GM12878 (cell line): ENCODE data around the gene MYLIP. TPM values are rescaled to one million over a fixed set of nuclear protein-coding genes. Genes with fewer than 3 reads are reported as not detected.

Source experiments
- ATAC-seq: fragments of 200-7000 bp; cut with Tn5 transposase; 3 replicates; pipeline ENCODE4 v1.9.1; 2020; ENCODE audit warnings: mild to moderate bottlenecking, moderate library complexity
- BruUV-seq: library from RNA; stranded (reverse); fragments of 400-500 nt; replicated peaks from 2 replicates; lab custom pipeline; 2021; lab: Mats Ljungman, UMichigan
- CTCF ChIA-PET: fragments of 300-600 bp; sonication (Branson Sonifier 250); formaldehyde crosslinking; extraction: SDS; loops from one replicate; lab custom pipeline; 2021; ENCODE audit warnings: inconsistent platforms; lab: Yijun Ruan, JAX
- POLR2A ChIA-PET: fragments of 350-600 bp; formaldehyde crosslinking; extraction: SDS; loops from one replicate; lab custom pipeline; 2021; ENCODE audit warnings: inconsistent platforms; lab: Charles Lee
- RAD21 ChIA-PET: fragments of 300-600 bp; sonication (Branson Sonifier 250); formaldehyde crosslinking; loops from one replicate; lab custom pipeline; 2023; ENCODE audit warnings: antibody characterized with exemption; ENCODE audit not compliant: unreplicated experiment; lab: Charles Lee
- SMC1A ChIA-PET: fragments of 300-600 bp; sonication (Branson Sonifier 250); formaldehyde crosslinking; loops from one replicate; lab custom pipeline; 2023; ENCODE audit not compliant: unreplicated experiment, uncharacterized antibody; lab: Charles Lee
- DNase-seq: peaks from one replicate; pipeline ENCODE4 v3.0.0-alpha.2; 2011; ENCODE audit warnings: low read depth, low spot score
- FAIRE-seq: peaks from 3 replicates; lab custom pipeline; 2011; peaks lifted over from hg19 to GRCh38; lab: Jason Lieb, UNC
- H2AFZ ChIP-seq: 2 replicates; pipeline ENCODE4 v1.6.0; 2011; ENCODE audit warnings: low read depth, low read length, control low read depth; ENCODE audit not compliant: control insufficient read depth
- H3K27ac ChIP-seq: 2 replicates; pipeline ENCODE4 v1.5.1; 2011; ENCODE audit warnings: control low read depth; ENCODE audit not compliant: control insufficient read depth, insufficient read depth
- H3K27me3 ChIP-seq, 2 experiments: replicated peaks in 1 of 2; 2 replicates each; pipeline versions ENCODE4 v1.6.0 to v1.6.1; 2011; ENCODE audit warnings: low read length in 1 of 2; ENCODE audit not compliant: control insufficient read depth in 2 of 2, insufficient read depth in 2 of 2
- H3K36me3 ChIP-seq, 2 experiments: 2 replicates each; pipeline ENCODE4 v1.5.1; 2011; ENCODE audit warnings: low read length in 1 of 2; ENCODE audit not compliant: control insufficient read depth in 2 of 2, insufficient read depth in 2 of 2
- H3K4me1 ChIP-seq: 2 replicates; pipeline ENCODE4 v1.6.1; 2011; ENCODE audit warnings: mild to moderate bottlenecking, low read length, moderate library complexity, mixed read lengths; ENCODE audit not compliant: control insufficient read depth, insufficient read depth
- H3K4me2 ChIP-seq: 2 replicates; pipeline ENCODE4 v1.6.0; 2011; ENCODE audit warnings: control low read depth; ENCODE audit not compliant: control insufficient read depth, insufficient read depth
- H3K4me3 ChIP-seq: fragments of 200-600 bp; sonication (generic); 2 replicates; pipeline ENCODE4 v1.5.1; 2016
- H3K79me2 ChIP-seq: 2 replicates; pipeline ENCODE4 v1.6.0; 2011; ENCODE audit warnings: low read length; ENCODE audit not compliant: control insufficient read depth, insufficient read depth
- H3K9ac ChIP-seq: 2 replicates; pipeline ENCODE4 v1.8.0; 2011; ENCODE audit warnings: low read length, control low read depth, mixed read lengths; ENCODE audit not compliant: control insufficient read depth, insufficient read depth
- H3K9me3 ChIP-seq: replicated peaks from 3 replicates; pipeline ENCODE4 v1.5.1; 2011; ENCODE audit warnings: mild to moderate bottlenecking, low read length; ENCODE audit not compliant: control insufficient read depth, insufficient read depth
- H4K20me1 ChIP-seq: 2 replicates; pipeline ENCODE4 v1.6.0; 2011; ENCODE audit not compliant: control insufficient read depth, insufficient read depth
- CHD4 ChIP-seq: fragments of 200-600 bp; sonication (generic); IDR thresholded peaks from 2 replicates; pipeline ENCODE4 v1.6.1; 2016; ENCODE audit warnings: mild to moderate bottlenecking
- ESRRA ChIP-seq: IDR thresholded peaks from 2 replicates; pipeline ENCODE4 v1.6.1; 2012; ENCODE audit warnings: mild to moderate bottlenecking, low read length, improper control_type of control experiment
- EZH2 ChIP-seq: IDR thresholded peaks from 2 replicates; pipeline ENCODE4 v1.6.1; 2012; ENCODE audit warnings: low read depth, mild to moderate bottlenecking, control low read depth, inconsistent platforms, low read length, borderline replicate concordance; ENCODE audit not compliant: control insufficient read depth
- FOXK2 ChIP-seq: fragments of 450-650 bp; IDR thresholded peaks from 2 replicates; pipeline ENCODE4 v1.6.1; 2017; ENCODE audit warnings: mild to moderate bottlenecking, moderate library complexity
- FOXM1 ChIP-seq: IDR thresholded peaks from 2 replicates; pipeline ENCODE4 v1.6.1; 2012; ENCODE audit warnings: low read depth, mild to moderate bottlenecking, inconsistent platforms, low read length, moderate library complexity
- HDAC2 ChIP-seq: fragments of 200-600 bp; sonication (generic); IDR thresholded peaks from 2 replicates; pipeline ENCODE4 v1.6.1; 2017
- IRF3 ChIP-seq: fragments of 450-650 bp; IDR thresholded peaks from 2 replicates; pipeline ENCODE4 v1.6.1; 2014; ENCODE audit warnings: mild to moderate bottlenecking
- IRF4 ChIP-seq: IDR thresholded peaks from 2 replicates; pipeline ENCODE4 v1.6.1; 2011; ENCODE audit warnings: low read depth, low read length
- MEF2A ChIP-seq: IDR thresholded peaks from 2 replicates; pipeline ENCODE4 v1.6.1; 2011; ENCODE audit warnings: low read depth, mild to moderate bottlenecking, low read length, moderate library complexity; ENCODE audit not compliant: insufficient read depth
- NFIC ChIP-seq: IDR thresholded peaks from 2 replicates; pipeline ENCODE4 v1.6.1; 2012; ENCODE audit warnings: low read depth, mild to moderate bottlenecking, inconsistent platforms, low read length, moderate library complexity
- NFYA ChIP-seq: IDR thresholded peaks from 2 replicates; pipeline ENCODE4 v1.6.1; 2011; ENCODE audit warnings: low read depth, mild to moderate bottlenecking, low read length, improper control_type of control experiment, borderline replicate concordance
- NRF1 ChIP-seq: conservative IDR thresholded peaks from 2 replicates; pipeline ENCODE4 v1.6.1; 2011; ENCODE audit warnings: mild to moderate bottlenecking, low read depth, low read length, improper control_type of control experiment
- PML ChIP-seq: IDR thresholded peaks from 2 replicates; pipeline ENCODE4 v1.6.1; 2012; ENCODE audit warnings: low read length, inconsistent platforms
- POU2F2 ChIP-seq: IDR thresholded peaks from 3 replicates; pipeline ENCODE4 v1.6.1; 2011; ENCODE audit warnings: low read depth, mild to moderate bottlenecking, low read length, borderline replicate concordance
- SIX5 ChIP-seq: IDR thresholded peaks from 2 replicates; pipeline ENCODE4 v1.6.1; 2011; ENCODE audit warnings: mild to moderate bottlenecking, low read depth, low read length, moderate library complexity; ENCODE audit not compliant: severe bottlenecking
- SREBF2 ChIP-seq: IDR thresholded peaks from 2 replicates; pipeline ENCODE4 v1.6.1; 2012; ENCODE audit warnings: mild to moderate bottlenecking, low read length
- ZNF207 ChIP-seq: fragments of 450-650 bp; IDR thresholded peaks from 2 replicates; pipeline ENCODE4 v1.6.1; 2014; ENCODE audit warnings: antibody characterized with exemption, mild to moderate bottlenecking, borderline replicate concordance
- ZZZ3 ChIP-seq: IDR thresholded peaks from 2 replicates; pipeline ENCODE4 v1.6.1; 2011; ENCODE audit warnings: low read depth; ENCODE audit not compliant: control insufficient read depth, insufficient read length
- WGBS: methylation state at CpG from one replicate; pipeline ENCODE4 v1.1.6; 2016; ENCODE audit warnings: low lambda C conversion rate; ENCODE audit not compliant: insufficient replicate concordance, insufficient coverage; ENCODE audit errors: missing lambda C conversion rate; 5-methylcytosine and 5-hydroxymethylcytosine counted together
- in situ Hi-C: fragments of 300-500 bp; cut with MboI; formaldehyde crosslinking; loops from 9 replicates; pipeline ENCODE4 v1.14.3; 2018; ENCODE audit warnings: mixed read lengths
- intact Hi-C: fragments of 100-400 bp; cut with micrococcal nuclease; formaldehyde crosslinking; loops from one replicate; pipeline ENCODE4 v1.14.2; 2022; ENCODE audit not compliant: unreplicated experiment
- polyA plus RNA-seq, 11 experiments: library from polyadenylated mRNA; depleted of rRNA in 4 of 11; unstranded in 6 of 11; stranded (reverse) in 5 of 11; fragments of >200 nt; fragmentation: Nextera tagmentation in 4 of 11; fragmentation: Illumina TruSeq in 1 of 11; extraction: Ambion mirVana in 4 of 11; extraction: Trizol in 1 of 11; gene quantifications; 1 replicate in 1 of 11; 2 replicates in 10 of 11; pipeline versions ENCODE4 v1.2.1 to v1.2.3, GENCODE V29; 2011 to 2016; ENCODE audit warnings: inconsistent platforms in 2 of 11, missing spikeins in 2 of 11, low read depth in 1 of 11
- total RNA-seq, 4 experiments: library from RNA; depleted of rRNA in 3 of 4; stranded (reverse); fragments of >200 nt in 3 of 4; fragmentation: Illumina TruSeq in 1 of 4; extraction: Trizol in 1 of 4; gene quantifications; 2 replicates each; pipeline versions ENCODE4 v1.2.1 to v1.2.3, GENCODE V29; 2013 to 2021
- TF ChIP-seq, protein P1 (sequence below): fragments of 450-650 bp; IDR thresholded peaks from 2 replicates; pipeline ENCODE4 v1.6.1; 2016; ENCODE audit warnings: mild to moderate bottlenecking
- TF ChIP-seq, protein P2 (sequence below): IDR thresholded peaks from 2 replicates; pipeline ENCODE4 v1.6.1; 2011; ENCODE audit warnings: borderline replicate concordance, low read depth, mild to moderate bottlenecking, moderate library complexity, mixed read lengths, low read length; ENCODE audit not compliant: insufficient read depth; ENCODE audit errors: extremely low read length

Gene MYLIP
- total and polyA plus RNA-seq, 10 of the 15 experiments (the other 5 are each of a cell fraction or from before 2014, with no cell fraction given), result 5.3 to 123 (median 12.5) TPM

GRCh38 chr6:16081326-16081725 is 47.6 kb upstream of the MYLIP start:
- DNase-seq, result no peak
- intact Hi-C loops, result no loop called here
- Histone ChIP-seq H3K36me3 (no peaks in the 10 kb centered on the region), H2AFZ (no peak overlapping the region), H3K27me3 (no peaks in the 10 kb centered on the region), H3K9ac (no peak overlapping the region), H3K4me1 (peaks cover 12% of the 10 kb centered on the region)
- ChIA-PET RAD21 (interaction anchor here (1.1 to 1.2 kb wide), 2 partner anchors 11 to 38 kb away, joined by 3 read pairs; no protein-coding TSS in a partner anchor), CTCF (interaction anchor here (0.6 to 2.2 kb wide), 3 partner anchors 12 to 95 kb away, joined by 3 to 4 read pairs (median 3); no protein-coding TSS in a partner anchor), POLR2A (no interaction called here)
- 97% methylated on average over 4 of the region's 4 CpGs for WGBS
- TF ChIP-seq ZZZ3 (no peak), POU2F2 (no peak), FOXK2 (no peak), FOXM1 (no peak), HDAC2 (no peak), SREBF2 (no peak), CHD4 (no peak), NRF1 (no peak), EZH2 (no peak), IRF3 (no peak), ZNF207 (no peak), SIX5 (no peak), IRF4 (no peak), PML (no peak), ESRRA (no peak), NFIC (no peak), NFYA (no peak), MEF2A (no peak)
- TF ChIP-seq, protein P1, sequence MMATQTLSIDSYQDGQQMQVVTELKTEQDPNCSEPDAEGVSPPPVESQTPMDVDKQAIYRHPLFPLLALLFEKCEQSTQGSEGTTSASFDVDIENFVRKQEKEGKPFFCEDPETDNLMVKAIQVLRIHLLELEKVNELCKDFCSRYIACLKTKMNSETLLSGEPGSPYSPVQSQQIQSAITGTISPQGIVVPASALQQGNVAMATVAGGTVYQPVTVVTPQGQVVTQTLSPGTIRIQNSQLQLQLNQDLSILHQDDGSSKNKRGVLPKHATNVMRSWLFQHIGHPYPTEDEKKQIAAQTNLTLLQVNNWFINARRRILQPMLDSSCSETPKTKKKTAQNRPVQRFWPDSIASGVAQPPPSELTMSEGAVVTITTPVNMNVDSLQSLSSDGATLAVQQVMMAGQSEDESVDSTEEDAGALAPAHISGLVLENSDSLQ, result no peak
- TF ChIP-seq, protein P2, sequence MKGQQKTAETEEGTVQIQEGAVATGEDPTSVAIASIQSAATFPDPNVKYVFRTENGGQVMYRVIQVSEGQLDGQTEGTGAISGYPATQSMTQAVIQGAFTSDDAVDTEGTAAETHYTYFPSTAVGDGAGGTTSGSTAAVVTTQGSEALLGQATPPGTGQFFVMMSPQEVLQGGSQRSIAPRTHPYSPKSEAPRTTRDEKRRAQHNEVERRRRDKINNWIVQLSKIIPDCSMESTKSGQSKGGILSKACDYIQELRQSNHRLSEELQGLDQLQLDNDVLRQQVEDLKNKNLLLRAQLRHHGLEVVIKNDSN, result no peak
- TF ChIP-seq, all 136 proteins: peak for 0
- Histone ChIP-seq H3K4me3 (no peak overlapping the region), H3K27ac (no peak overlapping the region), H3K9me3 (no peaks in the 10 kb centered on the region), H4K20me1 (no peaks in the 10 kb centered on the region), H3K4me2 (no peak overlapping the region), H3K79me2 (no peaks in the 10 kb centered on the region)
- SMC1A ChIA-PET, result interaction anchor here (1.0 to 2.2 kb wide), 4 partner anchors 12 to 176 kb away, joined by 3 to 6 read pairs (median 4); no protein-coding TSS in a partner anchor
- in situ Hi-C loops, result no loop called here
- FAIRE-seq, result no peak
- ATAC-seq, result no peak
- no TSS peak for BruUV-seq
